Peyer's patch (tissue), 4 donors: ENCODE measurements around the gene METTL24.

Experiments
- POLR2A ChIP-seq, 2 donors: fragments of 450-650 bp; IDR thresholded peaks; one replicate each; pipeline ENCODE4 v1.5.1; 2017; ENCODE audit warnings: antibody characterized with exemption in 2 of 2, mild to moderate bottlenecking in 2 of 2, moderate library complexity in 2 of 2
- TF ChIP-seq, protein P1 (sequence below), 6 experiments: fragments of 450-650 bp in 4 of 6; fragments of 200-600 bp in 2 of 6; sonication (generic) in 1 of 6; IDR thresholded peaks; one replicate each; pipeline ENCODE4 v1.5.1; 2017 to 2019; ENCODE audit warnings: antibody characterized with exemption in 6 of 6, mild to moderate bottlenecking in 3 of 6, moderate library complexity in 1 of 6

DNA sequence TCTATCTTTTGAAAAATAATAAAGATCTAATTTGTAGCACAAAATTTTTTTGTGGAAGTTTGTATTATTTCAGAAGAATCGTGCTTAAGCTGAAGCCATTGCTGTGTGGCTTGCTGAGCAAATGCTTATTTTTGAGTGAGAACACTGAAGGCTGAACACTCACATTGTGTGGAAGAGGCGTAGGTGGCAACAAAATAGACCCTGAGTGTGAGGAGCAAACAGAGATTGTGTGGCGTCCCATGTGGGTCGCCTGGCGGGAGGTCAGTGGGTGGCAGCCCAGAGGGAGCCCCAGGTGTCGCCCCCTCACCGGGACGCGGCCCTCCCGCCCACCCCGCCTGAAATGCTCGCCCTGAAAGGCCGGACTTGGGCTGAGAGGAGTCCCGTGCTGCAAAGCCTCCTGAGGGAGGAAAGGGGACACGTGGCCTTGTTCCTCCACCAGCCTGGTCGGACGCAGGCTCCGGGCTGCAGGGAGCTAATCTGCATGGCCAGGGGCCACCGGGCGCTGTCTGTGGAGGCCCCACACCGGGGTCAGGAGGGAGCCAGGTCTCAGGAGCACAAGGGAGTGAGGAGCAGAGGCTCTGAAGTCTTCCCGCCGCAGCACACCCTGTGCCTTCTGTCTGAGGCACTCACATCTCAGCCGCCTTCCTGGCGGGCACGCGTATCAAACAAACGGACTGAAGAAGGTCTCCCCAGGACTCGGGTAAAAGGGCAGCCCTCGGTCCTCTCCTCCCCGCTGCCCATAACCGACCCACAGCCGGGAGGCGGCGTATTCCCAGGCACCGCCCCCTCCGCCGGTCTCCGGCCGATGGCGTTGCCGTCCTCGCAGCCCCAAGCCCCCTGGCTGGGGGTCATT lies 41.3 kb upstream of the METTL24 start:
- no peak for TF ChIP-seq POLR2A (IDR thresholded peaks at IDR 0.05)
- TF ChIP-seq, protein P1, sequence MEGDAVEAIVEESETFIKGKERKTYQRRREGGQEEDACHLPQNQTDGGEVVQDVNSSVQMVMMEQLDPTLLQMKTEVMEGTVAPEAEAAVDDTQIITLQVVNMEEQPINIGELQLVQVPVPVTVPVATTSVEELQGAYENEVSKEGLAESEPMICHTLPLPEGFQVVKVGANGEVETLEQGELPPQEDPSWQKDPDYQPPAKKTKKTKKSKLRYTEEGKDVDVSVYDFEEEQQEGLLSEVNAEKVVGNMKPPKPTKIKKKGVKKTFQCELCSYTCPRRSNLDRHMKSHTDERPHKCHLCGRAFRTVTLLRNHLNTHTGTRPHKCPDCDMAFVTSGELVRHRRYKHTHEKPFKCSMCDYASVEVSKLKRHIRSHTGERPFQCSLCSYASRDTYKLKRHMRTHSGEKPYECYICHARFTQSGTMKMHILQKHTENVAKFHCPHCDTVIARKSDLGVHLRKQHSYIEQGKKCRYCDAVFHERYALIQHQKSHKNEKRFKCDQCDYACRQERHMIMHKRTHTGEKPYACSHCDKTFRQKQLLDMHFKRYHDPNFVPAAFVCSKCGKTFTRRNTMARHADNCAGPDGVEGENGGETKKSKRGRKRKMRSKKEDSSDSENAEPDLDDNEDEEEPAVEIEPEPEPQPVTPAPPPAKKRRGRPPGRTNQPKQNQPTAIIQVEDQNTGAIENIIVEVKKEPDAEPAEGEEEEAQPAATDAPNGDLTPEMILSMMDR (IDR thresholded peaks at IDR 0.05): no peak
